Measurements from ENCODE around the gene PXMP4.

PXMP4 gene, protein sequence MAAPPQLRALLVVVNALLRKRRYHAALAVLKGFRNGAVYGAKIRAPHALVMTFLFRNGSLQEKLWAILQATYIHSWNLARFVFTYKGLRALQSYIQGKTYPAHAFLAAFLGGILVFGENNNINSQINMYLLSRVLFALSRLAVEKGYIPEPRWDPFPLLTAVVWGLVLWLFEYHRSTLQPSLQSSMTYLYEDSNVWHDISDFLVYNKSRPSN

DNA sequence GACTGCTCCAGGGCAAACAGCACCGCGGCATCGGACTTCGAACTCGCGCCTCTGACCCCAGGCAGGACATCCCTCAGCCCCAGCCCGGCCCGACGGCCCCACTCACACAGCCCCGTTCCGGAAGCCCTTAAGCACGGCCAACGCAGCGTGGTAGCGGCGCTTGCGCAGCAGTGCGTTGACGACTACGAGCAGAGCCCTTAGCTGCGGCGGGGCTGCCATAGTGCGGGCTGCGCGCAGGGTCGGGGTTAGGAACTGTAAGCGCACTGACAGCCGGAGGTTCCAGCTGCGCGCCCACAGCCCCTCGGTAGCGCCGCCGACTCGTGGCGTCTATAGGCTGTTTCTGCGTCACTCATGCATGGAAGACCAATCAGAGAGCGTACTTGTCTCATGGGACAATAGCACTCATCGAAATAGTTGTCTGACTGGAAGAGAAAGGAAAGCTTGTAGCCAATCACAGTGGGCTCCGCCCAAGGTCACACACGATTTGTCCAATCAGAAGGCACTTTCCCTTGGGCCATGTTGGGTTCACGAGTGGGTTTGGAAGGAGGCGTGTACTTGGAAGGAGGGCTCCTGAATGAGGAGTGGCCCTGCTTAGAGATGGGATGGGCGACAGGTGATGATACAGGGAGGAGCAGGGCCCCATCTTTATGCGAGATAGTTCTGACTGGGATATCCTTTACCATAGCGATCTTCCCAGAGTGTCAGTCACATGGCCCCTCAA is at the start of gene PXMP4:
TSS of gene PXMP4 (minus strand) at position 322 of the 721 bp plus-strand sequence. CDS start at position 219, 103 bp downstream.
- peak; percentile 97 for DNase-seq (ENCODE audit: low read depth, low spot score)

DNA sequence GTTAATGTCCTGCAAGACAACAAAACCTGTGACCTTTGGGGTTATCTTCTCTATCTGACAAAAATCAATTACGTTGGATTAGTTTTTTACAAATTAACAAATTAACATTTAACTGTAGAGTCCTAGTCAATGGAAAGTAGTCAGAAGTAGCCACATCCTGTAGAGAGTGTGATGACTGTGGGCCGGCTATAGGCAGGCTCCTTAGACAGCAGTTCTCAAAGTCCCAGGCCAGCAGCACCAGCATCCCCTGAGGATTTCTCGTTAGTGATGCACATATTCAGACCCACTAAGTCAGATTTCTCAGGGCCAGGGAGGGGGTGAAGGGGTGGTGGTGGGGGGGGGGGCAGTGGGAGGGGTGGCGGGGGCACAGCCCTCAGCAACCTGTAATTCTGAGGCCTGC is 48.9 kb upstream of the PXMP4 start:
- no peak for DNase-seq (ENCODE audit: low read depth, low spot score)

DNA sequence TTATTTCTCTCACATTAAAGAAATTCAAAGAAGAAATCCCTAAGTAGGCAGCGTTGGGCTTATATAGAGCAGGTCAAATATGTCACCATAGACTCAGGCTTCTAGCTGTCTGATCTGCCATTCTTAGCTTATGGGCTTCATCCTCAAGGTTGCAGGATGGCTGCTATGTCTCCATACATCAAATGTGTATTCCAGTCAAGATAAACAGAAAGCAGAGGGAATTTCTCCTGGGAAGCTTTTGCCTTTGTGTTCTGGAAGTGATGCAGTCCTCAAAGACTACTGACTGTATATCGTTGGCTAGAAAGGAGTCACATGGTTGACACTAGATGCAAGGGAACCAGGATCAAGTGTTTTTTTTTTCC is 47.6 kb upstream of the PXMP4 start:
- DNase-seq (ENCODE audit: low read depth, low spot score) = no peak

DNA sequence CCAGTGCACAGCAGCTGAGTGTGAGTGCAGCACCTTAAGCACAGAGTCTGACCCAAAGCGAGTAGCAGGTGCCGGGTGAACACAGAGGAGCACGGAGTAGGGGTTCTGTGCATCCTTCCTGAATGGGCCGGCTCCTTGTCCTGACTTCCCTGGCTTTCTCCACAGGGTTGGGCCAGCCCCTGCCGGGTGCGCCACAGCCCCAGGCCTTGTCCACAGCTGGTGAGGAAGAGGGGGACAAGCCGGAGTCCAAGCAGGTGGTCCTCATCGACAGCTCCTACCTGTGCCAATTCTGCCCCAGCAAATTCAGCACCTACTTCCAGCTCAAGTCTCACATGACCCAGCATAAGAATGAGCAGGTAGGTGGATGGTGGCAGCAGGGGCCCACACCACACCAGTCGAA is 46.6 kb upstream of the PXMP4 start:
- DNase-seq (ENCODE audit: low read depth, low spot score) = no peak

DNA sequence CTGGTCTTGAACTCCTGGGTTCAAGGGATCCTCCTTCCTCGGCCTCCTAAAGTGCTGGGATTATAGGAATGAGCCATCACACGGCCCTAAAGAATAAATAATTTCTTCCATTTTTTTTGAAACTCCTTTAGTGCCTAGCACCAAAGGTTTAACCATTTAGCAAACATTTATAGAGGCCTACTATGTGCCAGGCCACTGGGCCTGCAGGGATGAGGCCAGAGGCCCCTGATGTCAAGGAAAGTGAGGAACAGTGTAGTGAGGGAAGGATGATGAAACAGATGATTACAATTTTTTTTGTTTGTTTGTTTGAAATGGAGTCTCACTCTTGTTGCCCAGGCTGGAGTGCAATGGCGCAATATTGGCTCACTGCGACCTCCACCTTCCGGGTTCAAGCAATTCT is 45.5 kb upstream of the PXMP4 start:
- no peak for DNase-seq (ENCODE audit: low read depth, low spot score)

DNA sequence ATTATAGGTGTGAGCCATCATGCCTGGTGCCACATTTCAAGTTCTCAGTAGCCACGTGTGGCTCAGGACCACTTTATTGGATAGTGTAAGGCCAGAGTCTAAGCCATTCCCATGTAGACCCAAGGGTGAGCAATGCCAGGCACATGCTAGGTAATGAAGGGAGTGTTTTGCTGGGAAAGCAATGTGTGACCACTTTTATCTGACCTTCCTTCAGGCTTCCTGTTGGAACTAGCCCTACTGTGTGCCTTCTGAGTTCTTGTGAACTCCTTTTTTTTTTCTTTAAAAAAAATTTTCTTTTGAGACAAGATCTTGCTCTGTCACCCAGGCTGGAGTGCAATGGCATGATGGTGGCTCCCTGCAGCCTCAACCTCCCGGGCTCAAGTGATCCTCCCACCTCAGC is 45.0 kb upstream of the PXMP4 start:
- no peak for DNase-seq (ENCODE audit: low read depth, low spot score)

DNA sequence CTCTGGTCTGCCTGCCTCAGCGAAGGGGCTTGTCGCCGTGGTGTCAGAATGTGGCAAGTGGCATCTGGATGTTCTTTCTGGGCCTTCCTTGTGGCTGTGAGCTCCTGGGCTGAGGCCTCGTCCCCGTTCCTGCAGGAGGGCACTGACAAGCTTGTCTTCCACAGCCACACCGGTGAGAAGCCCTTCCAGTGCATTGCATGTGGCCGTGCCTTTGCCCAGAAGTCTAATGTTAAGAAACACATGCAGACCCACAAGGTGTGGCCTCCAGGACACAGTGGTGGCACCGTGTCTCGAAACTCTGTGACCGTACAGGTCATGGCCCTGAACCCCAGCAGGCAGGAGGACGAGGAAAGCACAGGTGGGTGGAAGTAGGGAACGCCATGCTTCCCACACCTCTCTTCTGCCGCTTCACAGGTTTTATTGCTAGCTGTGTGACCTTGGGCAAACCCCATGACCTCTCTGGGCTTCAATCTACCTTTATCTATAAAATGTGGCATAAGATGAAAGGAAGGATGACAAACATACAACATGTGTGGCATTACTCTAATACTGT is 41.7 kb upstream of the PXMP4 start:
- DNase-seq (ENCODE audit: low read depth, low spot score) = no peak

DNA sequence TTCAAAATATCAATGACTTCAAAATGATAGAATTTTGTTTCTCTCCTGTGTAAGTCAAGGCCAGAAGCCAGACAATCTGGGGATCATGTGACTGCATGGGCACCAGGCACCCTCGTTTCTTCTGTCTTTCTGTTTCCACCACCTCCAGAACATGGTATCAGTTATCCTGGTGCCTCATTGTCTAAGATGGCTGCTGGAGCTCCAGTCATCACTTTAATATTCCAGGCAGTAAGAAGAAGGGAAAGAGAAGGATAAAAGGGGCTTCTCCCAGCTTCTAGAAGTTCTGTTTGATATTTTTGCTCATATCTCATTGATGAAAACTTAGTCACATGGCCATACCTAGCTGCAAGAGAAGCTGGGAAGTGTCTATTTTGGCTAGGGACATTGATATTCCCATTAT is 37.3 kb upstream of the PXMP4 start:
- DNase-seq (ENCODE audit: low read depth, low spot score) = no peak

DNA sequence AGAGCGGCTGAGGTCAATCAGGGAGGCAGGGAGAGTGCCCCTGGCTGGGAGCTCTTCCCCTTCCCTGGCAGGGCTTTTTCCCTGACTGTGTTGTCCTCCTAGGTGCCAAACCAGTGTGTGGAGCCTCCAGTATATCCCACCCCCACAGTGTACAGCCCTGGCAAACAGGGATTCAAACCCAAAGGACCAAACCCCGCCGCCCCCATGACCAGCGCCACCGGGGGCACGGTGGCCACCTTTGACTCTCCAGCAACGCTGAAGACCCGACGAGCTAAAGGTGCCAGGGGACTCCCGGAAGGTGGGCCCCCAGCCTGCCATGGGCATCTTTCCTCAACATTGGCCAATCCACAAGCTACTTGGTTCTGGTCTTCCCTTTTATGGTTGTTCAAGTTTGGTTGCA is 36.9 kb upstream of the PXMP4 start:
- no peak for DNase-seq (ENCODE audit: low read depth, low spot score)

DNA sequence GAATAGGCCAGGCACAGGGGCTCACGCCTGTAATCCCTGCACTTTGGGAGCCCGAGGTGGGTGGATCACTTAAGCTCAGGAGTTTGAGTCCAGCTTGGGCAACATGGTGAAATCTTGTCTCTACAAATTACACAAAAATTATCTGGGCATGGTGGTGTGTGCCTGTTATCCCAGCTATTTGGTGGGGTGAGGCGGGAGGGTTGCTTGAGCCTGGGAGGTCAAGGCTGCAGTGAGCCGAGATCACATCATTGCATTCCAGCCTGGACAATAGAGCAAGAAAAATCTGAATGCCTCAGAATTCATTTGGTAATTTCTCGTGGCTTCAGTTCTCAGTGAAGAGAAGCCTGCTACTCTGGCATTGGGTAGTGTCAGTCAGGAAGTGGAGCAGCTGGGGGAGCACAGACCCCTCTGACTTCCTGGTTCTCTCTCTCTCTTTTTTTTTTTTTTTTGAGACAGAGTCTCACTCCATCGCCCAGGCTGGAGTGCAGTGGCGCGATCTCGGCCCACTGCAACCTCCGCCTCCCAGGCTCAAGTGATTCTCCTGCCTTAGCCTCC is 35.9 kb upstream of the PXMP4 start:
- DNase-seq (ENCODE audit: low read depth, low spot score) = peak; percentile 23

DNA sequence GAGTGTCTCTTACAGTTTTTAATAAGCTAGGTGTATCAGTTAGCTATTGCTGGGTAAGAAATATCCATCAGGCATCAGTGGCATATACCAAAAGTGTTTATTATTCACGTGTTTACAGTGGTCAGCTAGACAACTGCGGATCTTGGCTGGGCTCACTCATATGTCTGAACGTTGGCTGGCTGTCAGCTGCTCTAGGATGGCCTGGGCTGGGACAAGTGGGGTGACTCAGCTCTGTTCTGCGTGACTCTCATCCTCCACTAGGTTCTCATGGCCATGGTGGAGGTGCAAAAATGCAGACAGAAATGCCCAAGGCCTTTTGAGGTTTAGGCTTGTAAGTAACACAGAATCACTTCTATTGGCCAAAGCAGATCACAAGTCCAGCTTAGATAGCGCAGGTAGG is 33.7 kb upstream of the PXMP4 start:
- peak; percentile 46 for DNase-seq (ENCODE audit: low read depth, low spot score)

DNA sequence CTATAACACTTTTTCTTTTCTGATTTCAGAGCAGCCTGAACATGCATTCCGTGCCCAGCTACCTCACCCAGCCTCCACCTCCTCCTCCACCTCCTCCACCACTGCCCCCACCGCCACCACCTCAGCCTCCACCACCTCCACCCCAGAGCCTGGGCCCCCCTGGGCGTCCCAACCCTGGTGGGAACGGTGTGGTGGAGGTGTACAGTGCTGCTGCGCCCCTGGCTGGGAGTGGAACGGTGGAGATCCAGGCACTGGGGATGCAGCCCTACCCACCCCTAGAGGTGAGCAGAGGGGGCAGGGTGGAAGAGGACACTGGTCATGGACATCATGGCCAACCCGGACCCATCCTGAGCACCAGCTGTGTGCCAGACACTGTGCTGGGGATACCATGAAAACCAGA is 33.0 kb upstream of the PXMP4 start:
- DNase-seq (ENCODE audit: low read depth, low spot score) = no peak

DNA sequence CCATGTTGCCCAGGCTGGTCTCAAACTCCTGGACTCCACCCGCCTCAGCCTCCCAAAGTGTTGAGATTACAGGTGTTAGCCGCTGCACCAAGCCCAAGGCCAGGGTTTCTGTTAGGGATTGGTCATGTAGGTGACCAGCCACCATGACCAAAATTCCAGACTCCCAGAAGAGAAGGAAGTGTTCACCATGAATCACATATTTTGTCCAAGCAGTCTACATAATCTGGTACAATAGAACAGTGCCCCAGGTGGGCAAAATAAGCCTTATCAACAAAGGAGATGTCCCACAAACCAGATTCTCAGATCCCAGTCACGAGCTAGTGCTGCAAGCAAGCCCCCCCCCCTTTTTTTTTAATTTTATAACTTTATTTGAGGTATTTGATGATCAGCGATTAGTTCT is 31.7 kb upstream of the PXMP4 start:
- no peak for DNase-seq (ENCODE audit: low read depth, low spot score)

DNA sequence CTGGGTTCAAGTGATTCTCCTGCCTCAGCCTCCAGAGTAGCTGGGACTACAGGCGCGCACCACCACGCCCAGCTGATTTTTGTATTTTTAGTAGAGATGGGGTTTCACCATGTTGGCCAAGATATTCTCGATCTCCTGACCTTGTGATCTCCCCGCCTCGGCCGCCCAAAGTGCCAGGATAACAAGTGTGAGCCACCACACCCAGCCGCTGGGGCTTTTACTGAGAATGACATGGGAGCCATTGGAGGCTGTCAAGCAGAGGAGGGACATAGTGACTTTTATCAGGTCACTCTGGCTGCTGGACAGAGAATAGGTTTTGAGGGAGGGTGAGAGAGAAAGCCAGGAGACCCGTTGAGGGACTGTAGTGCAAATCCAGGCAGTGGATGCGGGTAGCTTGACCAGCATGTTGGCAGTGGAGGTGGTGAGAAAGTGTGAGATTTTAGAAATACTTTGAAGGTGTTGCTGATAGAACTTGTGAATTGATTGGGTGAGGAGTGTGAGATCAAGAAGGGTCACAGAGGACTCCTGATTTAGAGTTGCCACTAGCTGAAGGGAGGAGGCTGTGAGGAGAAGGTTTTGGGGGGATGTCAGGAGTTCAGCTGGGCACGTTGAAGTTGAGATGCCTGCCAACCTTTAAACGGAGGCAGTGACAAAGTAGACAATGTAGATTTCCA is 26.4 kb upstream of the PXMP4 start:
- no peak for DNase-seq (ENCODE audit: low read depth, low spot score)

DNA sequence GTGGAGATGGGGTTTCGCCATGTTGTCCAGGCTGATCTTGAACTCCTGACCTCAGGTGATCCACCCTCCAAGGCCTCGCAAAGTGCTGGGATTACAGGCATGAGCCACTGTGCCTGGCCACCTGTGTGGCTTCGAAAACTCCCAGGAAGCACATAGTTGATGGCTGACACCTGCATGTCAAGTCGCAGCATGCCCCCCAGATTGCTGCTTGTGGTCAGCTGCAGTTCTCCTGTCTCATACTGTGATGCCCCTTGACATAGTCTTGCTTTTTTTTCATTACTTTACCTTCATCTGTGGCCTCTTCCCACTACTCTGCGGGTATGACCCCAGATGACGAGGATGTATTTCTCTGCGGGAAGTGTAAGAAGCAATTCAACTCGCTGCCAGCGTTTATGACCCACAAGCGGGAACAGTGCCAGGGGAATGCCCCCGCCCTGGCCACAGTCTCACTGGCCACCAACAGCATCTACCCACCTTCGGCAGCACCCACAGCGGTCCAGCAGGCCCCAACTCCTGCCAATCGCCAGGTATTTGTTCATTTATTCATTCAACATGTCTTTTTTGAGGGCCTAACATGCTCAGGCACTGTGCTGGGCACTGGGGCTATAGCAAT is 24.8 kb upstream of the PXMP4 start:
- no peak for DNase-seq (ENCODE audit: low read depth, low spot score)

DNA sequence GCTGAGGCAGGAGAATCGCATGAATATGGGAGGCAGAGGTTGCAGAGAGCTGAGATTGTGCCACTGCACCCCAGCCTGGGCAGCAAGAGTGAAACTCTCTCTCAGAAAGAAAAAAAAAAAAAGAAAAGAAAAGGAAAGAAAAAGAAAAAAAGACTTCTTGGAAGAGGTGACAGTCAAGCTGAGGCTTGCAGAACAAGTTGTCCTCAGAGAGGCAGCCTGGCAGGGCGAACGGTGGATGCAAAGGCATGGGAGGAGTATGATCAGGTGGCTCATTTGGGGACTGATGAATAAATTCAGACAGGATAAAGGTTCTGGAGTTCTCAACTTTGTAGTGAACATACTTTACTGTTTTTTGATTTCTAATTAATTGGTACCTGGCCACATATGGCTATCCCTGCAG is 24.1 kb upstream of the PXMP4 start:
- DNase-seq (ENCODE audit: low read depth, low spot score) = no peak

DNA sequence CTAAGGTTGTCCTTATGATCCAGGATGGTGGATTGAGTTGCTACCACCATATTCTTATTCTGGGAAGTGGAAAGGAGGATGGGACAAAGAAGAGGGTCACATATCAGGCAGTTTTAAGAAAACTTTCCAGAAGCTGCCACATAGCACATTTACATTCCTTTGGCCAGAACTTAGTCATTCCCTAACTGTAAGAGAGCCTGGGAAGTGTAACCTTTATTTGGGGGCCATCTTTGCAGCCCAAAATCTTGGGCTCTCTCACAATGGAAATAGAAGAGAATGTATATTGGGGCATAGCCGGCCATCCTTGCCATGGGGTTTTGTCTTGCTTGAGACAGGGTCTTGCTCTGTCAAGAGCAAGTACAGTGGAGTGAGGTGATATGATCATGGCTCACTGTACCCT is 20.1 kb upstream of the PXMP4 start:
- no peak for DNase-seq (ENCODE audit: low read depth, low spot score)

DNA sequence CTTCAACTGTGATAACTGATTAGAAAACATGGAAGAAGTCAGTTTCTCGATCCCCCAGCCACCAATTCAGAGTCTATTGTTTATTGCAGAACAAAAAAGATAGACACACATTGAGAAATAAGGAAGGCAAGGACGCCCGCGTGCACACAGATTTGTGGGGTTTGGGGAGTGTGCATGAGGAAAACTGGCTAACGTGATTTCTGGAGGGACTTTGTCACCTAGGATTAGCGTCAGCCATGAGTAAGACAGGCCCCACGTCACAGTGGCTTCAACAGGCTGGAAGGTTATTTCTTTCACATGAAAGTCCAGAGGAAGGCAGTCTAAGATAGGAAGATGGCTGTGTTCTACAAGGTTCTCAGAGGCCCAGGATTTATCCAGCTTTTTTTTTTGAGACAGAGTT is 19.4 kb upstream of the PXMP4 start:
- DNase-seq (ENCODE audit: low read depth, low spot score) = no peak

DNA sequence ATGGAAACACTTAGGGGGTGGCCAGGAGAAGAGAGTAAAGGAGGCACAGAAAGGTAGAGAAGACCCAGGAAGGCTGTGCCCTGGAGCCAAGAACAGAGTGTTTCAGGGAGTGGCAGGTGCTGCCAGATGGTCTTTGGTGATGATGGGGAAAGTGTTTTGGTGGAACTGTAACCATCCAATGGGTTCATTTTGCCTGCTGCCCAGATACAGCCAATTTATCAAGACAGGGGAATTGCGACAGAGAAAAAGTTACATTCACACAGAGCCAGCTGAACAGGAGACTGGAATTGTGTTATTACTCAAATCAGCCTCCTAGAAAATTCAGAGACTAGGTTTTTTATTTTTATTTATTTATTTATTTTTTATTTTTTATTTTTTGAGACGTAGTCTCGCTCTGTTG is 16.9 kb upstream of the PXMP4 start:
- no peak for DNase-seq (ENCODE audit: low read depth, low spot score)

DNA sequence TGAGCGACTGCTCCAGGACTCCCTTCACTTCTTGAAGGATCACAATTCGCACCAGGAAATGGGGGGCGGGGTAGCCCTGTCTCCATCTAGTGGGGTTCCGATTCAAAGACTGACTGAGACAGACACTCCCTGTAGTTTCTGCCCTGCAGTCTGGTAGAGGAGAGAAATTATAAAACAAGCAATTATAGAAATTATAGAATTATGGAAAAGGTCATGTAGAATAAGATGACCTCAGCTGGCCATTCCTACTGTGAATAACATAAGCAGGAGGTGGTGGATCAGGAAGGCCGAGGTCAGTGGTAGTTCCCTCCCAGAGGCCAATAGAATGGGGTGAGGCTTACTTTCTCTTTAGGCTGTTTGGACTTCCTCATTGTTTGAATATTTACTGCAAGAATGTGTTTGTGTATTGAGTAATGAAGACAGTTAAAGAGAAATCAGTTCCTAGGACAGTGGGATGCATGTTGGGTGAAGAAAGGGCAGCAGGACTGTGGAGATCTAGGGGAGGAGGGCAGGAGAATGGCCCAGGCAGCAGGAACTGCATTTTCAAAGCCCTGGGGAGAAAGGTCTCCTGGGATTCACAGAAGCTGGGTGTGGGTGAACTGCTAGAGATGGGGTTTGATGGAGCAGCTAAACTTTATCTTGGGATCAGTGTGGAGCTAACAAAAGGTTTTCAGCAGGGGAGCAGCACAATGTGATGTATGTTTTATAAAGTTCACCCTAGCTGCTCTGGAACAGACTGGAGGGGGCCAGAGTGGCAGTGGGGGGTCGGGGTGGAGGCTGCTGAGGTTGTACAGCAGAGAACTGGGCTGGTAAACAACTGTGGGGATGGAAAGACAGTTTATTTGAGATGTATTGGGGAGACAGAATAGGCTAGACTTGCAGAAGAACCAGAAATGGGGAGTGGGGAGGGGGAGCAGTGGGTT is 13.8 kb upstream of the PXMP4 start:
- peak; percentile 57 for DNase-seq (ENCODE audit: low read depth, low spot score)
